Measurements from ENCODE around the gene TJP3. TPM values are rescaled to one million over a fixed set of nuclear protein-coding genes. Genes with fewer than 3 reads are reported as not detected.

The TJP3 gene
- polyA plus RNA-seq, 1 donor from 2014 or later = 0.15 TPM

DNA sequence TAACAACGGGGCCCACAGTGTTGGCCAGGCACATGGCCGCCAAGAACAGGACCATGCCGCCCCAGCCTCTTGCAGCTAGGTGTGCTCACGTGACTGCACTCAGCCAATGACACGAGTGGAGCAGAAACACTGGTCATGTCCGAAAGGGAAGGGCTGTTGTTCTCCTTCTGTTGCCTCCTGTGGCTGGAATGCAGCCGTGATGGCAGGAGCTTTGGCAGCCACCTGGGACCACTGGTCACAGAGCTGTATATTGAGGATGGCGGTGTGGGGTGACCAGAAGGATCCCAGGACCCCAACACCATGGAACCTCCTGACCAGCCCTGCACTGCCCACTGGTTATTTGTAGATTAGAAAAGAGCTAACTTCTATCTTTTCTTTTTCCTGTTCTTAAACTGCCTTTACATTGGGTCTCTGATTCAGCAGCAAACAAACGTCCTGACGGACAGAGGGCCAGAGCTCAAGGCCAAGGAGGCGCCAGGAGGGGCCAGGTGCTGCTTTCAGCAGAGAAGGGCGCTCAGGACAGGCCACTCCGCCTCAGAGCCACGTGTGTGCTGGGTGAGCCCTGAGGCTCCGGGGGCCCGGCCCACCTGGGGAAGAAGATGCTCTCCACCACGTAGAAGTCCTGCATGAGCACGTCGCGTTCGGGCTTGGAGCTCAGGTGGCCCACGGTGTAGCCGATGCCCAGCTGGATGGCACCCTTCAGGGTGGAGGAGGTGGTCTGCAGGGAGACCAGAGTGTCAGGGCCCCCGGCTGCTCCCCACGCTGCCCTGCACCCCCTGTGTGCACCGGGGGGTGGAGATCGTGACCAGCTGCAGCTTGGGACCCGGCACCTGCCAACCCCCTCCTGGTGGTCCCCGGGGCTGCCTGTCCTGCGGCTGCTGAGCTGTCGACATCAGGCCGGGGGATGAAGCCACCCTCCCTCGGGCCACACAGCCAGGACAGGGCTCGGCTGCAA is 46.6 kb upstream of the TJP3 start:
- peaks cover 12% of the 10 kb centered on the region for H3K36me3 ChIP-seq (ENCODE audit: insufficient read depth, low read length)
- H3K9me2 ChIP-seq (ENCODE audit: insufficient read depth, low read length) = no peaks in the 10 kb centered on the region
- no peak overlapping the region for H3K4me2 ChIP-seq (ENCODE audit: low read length)
- H3F3A ChIP-seq (ENCODE audit: insufficient read depth, low read length, poor library complexity, severe bottlenecking) = no peaks in the 10 kb centered on the region
- H3K27me3 ChIP-seq (ENCODE audit: insufficient read depth, low read depth, low read length) = no peaks in the 10 kb centered on the region
- no peaks in the 10 kb centered on the region for H3K9me3 ChIP-seq (ENCODE audit: low read length)
- H3K27ac ChIP-seq (ENCODE audit: low read length) = no peak overlapping the region
- no peaks in the 10 kb centered on the region for H3K79me2 ChIP-seq (replicated peaks; ENCODE audit: insufficient read depth, low read length)
- no peak for TF ChIP-seq POLR2AphosphoS5 (IDR thresholded peaks at IDR 0.05)
- TF ChIP-seq TAF1 (IDR thresholded peaks at IDR 0.05; ENCODE audit: low read depth) = no peak
- H3K4me3 ChIP-seq (ENCODE audit: low read length) = no peak overlapping the region
- no peak overlapping the region for H2AFZ ChIP-seq (ENCODE audit: low read depth, low read length)
- H3K9ac ChIP-seq (ENCODE audit: low read length) = no peak overlapping the region
- no peaks in the 10 kb centered on the region for H4K20me1 ChIP-seq (ENCODE audit: insufficient read depth)

DNA sequence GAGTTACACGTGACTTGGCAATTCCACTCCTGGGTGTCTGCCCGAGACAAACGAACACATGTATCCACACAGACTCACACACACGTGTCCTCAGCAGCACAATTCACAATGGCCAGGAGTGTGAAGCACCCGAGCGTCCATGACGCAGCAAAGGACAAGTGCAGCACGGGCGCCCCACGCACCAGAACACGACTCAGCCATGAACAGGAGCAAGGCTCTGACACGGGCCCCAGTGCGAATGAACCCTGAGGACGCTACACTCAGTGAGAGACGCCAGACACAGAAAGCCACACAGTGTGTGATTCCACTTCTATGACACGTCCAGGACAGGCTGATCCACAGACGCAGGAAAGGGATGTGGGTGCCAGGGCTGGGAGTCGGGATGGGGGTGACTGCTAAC is 44.3 kb upstream of the TJP3 start:
- Histone ChIP-seq H3K9me3 (ENCODE audit: low read length) (no peaks in the 10 kb centered on the region), H3K27ac (ENCODE audit: low read length) (no peak overlapping the region), H3K36me3 (ENCODE audit: insufficient read depth, low read length) (peaks cover 6% of the 10 kb centered on the region), H3K4me2 (ENCODE audit: low read length) (no peak overlapping the region), H3K79me2 (replicated peaks; ENCODE audit: insufficient read depth, low read length) (no peaks in the 10 kb centered on the region), H2AFZ (ENCODE audit: low read depth, low read length) (no peak overlapping the region), H3K9me2 (ENCODE audit: insufficient read depth, low read length) (no peaks in the 10 kb centered on the region), H3F3A (ENCODE audit: insufficient read depth, low read length, poor library complexity, severe bottlenecking) (no peaks in the 10 kb centered on the region), H3K9ac (ENCODE audit: low read length) (no peak overlapping the region), H4K20me1 (ENCODE audit: insufficient read depth) (no peaks in the 10 kb centered on the region), H3K27me3 (ENCODE audit: insufficient read depth, low read depth, low read length) (no peaks in the 10 kb centered on the region), H3K4me3 (ENCODE audit: low read length) (no peak overlapping the region)
- TF ChIP-seq MXI1 (conservative IDR thresholded peaks at IDR 0.05; ENCODE audit: poor library complexity, severe bottlenecking) = no peak
- TF ChIP-seq, protein P1, sequence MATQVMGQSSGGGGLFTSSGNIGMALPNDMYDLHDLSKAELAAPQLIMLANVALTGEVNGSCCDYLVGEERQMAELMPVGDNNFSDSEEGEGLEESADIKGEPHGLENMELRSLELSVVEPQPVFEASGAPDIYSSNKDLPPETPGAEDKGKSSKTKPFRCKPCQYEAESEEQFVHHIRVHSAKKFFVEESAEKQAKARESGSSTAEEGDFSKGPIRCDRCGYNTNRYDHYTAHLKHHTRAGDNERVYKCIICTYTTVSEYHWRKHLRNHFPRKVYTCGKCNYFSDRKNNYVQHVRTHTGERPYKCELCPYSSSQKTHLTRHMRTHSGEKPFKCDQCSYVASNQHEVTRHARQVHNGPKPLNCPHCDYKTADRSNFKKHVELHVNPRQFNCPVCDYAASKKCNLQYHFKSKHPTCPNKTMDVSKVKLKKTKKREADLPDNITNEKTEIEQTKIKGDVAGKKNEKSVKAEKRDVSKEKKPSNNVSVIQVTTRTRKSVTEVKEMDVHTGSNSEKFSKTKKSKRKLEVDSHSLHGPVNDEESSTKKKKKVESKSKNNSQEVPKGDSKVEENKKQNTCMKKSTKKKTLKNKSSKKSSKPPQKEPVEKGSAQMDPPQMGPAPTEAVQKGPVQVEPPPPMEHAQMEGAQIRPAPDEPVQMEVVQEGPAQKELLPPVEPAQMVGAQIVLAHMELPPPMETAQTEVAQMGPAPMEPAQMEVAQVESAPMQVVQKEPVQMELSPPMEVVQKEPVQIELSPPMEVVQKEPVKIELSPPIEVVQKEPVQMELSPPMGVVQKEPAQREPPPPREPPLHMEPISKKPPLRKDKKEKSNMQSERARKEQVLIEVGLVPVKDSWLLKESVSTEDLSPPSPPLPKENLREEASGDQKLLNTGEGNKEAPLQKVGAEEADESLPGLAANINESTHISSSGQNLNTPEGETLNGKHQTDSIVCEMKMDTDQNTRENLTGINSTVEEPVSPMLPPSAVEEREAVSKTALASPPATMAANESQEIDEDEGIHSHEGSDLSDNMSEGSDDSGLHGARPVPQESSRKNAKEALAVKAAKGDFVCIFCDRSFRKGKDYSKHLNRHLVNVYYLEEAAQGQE (IDR thresholded peaks at IDR 0.05; ENCODE audit: borderline replicate concordance) = no peak
- no peak for TF ChIP-seq EZH2 (IDR thresholded peaks at IDR 0.05; ENCODE audit: borderline replicate concordance, insufficient read depth, low read length, poor library complexity, severe bottlenecking)
- no peak for TF ChIP-seq POLR2AphosphoS5 (IDR thresholded peaks at IDR 0.05)
- TF ChIP-seq RAD21 (conservative IDR thresholded peaks at IDR 0.05) = no peak
- TF ChIP-seq, protein P2, sequence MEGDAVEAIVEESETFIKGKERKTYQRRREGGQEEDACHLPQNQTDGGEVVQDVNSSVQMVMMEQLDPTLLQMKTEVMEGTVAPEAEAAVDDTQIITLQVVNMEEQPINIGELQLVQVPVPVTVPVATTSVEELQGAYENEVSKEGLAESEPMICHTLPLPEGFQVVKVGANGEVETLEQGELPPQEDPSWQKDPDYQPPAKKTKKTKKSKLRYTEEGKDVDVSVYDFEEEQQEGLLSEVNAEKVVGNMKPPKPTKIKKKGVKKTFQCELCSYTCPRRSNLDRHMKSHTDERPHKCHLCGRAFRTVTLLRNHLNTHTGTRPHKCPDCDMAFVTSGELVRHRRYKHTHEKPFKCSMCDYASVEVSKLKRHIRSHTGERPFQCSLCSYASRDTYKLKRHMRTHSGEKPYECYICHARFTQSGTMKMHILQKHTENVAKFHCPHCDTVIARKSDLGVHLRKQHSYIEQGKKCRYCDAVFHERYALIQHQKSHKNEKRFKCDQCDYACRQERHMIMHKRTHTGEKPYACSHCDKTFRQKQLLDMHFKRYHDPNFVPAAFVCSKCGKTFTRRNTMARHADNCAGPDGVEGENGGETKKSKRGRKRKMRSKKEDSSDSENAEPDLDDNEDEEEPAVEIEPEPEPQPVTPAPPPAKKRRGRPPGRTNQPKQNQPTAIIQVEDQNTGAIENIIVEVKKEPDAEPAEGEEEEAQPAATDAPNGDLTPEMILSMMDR (IDR thresholded peaks at IDR 0.05; ENCODE audit: poor library complexity, severe bottlenecking) = no peak
- no peak for TF ChIP-seq EP300 (conservative IDR thresholded peaks at IDR 0.05; ENCODE audit: poor library complexity, severe bottlenecking)
- no peak for TF ChIP-seq TAF1 (IDR thresholded peaks at IDR 0.05; ENCODE audit: low read depth)
- TF ChIP-seq SMC3 (conservative IDR thresholded peaks at IDR 0.05; ENCODE audit: poor library complexity) = no peak

Measured in neural cell (in vitro differentiated cells).